Left hindlimb (tissue), 1 donor: ENCODE data around the gene EPB41L1.

ENCODE experiments used
- DNase-seq: peaks from one replicate; pipeline ENCODE4 v3.0.0-alpha.2; 2018

The EPB41L1 gene

DNA sequence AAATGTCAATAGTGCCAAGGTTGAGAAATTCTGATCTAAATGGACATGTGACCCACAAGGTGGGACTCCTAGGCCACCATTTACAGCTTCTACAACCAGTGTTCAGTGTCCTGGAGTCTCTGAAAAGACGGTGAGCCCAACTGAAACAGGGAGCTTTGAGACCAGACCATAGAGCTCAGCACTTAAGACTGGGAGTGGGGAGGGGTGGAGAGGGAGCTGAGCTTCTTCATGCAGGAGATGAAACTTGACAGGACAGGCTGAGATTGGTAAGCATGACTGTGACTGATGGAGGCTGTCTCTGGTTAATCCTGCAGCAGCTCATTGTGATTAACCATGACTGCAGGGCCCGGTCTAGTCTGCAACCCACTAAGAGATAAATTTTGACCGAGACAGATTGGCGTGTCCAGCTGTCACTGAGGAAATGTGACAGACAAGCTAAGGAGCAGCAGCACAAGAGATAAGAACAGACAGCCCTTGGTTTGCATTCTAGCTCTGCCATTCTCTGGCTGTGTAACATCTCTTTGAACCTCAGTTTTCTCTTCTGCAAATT, 80.3 kb downstream of the EPB41L1 start:
- no peak for DNase-seq

GRCh38 chr20:36235892-36236785, 81.6 kb downstream of the EPB41L1 start, which contains the start of gene AAR2:
Gene AAR2 (plus strand): TSS chr20:36236478. CDS start chr20:36239869, 3,391 bp downstream.
- peak; percentile 86 for DNase-seq

- no peak for DNase-seq
Measured at GRCh38 chr20:36236786-36237121, 82.2 kb downstream of the EPB41L1 start.

- DNase-seq: no peak
Measured at GRCh38 chr20:36237477-36237876, 82.9 kb downstream of the EPB41L1 start.

DNA sequence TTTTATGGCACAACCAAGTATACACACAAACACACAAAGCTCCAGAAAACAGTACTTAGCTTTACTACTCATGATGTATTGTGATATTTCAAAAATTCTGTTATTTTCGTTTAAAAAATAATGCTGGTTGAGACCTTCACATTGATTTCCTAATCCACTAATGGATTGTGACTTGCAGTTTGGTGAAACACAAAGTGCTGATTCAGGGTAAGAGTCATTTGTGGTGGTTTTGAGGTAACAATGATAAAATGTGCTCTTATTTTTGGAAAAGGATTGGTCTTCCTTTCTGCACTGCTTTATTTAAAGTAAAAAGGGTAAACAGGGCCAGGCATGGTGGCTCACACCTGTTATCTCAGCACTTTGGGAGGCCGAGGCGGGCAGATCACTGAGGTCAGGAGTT, 83.6 kb downstream of the EPB41L1 start:
- DNase-seq: no peak

GRCh38 chr20:36238760-36239159, 84.2 kb downstream of the EPB41L1 start:
- DNase-seq: no peak

DNA sequence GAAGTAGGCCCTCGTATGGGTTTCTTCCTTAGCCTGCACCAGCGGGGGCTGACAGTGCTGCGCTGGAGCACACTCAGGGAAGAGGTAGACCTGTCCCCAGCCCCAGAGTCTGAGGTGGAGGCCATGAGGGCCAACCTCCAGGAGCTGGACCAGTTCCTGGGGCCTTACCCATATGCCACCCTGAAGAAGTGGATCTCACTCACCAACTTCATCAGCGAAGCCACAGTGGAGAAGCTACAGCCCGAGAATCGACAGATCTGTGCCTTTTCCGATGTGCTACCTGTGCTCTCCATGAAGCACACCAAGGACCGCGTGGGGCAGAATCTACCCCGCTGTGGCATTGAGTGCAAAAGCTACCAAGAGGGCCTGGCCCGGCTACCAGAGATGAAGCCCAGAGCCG, 85.5 kb downstream of the EPB41L1 start:
- no peak for DNase-seq

- no peak for DNase-seq
Measured at GRCh38 chr20:36241678-36242077, 87.1 kb downstream of the EPB41L1 start.

DNA sequence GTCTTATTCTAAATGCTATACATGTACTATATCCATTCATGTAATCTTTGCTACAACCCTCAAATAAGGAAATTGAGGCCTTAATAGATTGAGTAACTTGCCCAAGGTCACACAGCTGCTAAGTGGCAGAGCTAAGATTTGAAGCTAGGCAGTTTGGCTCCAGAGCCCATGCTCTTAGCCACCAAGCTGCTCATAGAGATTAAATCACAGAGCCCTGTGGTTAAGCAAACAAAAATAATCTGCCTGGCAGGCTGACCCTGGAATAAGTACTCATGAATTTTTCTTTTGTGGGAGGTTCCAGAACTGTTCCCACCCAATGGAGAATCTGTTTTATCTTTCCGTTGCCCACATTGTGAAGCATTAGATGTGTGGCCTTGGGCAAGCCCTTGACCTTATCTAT, 89.2 kb downstream of the EPB41L1 start:
- DNase-seq: no peak

DNA sequence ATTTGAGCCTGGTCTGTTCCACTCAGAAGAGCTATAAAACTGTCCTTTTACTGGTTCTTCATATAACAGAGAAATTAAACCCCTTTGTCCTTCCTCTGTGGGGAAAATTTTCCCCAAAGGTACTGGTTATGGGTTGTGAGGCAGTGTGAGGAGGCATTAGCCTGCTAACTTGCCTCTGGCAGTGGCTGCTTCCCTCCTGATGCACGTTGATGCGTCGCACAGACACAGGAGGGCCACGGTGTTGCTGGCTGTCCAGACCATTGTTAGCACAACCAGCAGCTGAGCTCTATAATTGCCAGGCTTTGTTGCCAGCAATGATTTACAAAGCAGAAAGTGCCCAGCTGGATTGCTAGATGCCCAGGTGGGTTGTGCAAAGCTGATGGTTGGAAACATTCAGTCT, 91.9 kb downstream of the EPB41L1 start:
- DNase-seq: no peak

DNA sequence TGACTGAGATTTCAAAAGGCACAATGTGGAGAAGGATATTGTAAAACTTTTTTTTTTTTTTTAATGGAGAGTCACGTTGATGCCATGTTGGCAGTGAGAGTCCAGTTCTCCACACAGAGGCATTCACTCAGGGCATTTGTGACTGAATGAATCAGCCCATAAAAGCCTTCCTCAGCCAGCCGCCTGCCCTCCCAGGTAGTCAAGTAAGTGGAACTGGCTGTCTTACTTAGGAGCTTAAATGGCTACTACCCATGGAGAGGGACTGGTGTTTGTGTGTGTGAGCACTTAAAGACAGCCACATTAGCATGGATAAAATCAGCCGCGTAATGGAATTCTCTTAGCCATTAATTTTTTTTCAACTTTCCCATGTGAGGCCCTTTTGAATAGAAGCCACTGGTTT, 94.3 kb downstream of the EPB41L1 start:
- DNase-seq: no peak

DNA sequence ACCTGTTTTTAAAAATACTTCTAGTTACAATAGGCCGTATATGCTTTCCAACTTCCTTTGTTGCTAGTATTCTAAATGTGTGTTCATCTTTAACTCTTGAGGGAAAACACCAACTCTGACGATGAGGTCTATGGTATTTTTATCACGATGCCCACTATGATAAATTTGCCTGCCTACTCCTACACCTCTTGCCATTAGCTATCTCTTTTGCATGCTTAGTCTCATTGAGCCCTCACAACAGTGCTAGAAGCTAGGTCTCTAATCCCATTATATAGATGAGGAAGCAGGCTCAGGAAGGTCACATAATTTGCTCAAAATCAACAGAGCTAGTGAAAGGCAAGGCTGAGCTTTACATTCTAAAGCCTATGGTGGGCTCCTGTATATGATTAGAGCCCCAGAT, 94.9 kb downstream of the EPB41L1 start:
- DNase-seq: no peak

DNA sequence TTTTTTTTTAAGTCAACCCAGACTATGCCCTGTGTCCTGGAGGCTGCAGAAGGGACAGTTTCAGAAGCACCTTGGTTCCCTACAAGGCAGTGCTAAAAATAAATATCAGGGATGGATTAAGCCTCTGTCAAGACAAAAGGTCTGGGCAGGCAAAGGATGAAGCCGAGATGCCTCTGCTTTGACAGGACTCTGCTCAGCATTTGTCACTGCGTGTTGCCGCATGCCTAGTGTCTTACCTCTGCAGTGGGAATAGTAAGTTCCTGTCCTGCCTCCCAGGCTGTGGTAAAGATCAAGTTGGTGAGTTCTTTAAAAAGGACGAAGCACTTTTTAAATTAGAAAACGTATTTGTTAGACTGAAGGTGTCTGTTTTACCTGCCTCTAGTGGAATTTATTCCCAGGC, 96.9 kb downstream of the EPB41L1 start:
- no peak for DNase-seq

DNA sequence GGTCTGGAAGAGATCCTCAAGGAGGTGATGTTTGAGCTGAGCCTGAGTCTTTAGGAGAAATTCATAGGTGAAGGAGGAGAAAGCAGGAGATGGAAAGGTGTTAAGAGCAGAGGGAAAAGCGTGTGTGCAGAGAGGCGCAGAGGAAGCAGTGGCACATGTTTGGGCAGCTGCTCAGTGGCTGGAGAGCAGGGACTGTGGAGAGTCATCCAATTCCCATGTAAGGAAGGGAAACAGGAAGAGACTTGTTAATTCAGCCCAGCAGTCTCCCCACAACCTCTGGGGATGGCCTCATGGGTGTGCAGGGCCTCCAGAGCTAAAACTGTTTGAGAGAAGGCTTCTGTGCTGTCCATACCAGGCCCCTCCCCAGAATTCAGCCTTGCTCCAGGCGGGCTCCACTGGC, 98.0 kb downstream of the EPB41L1 start:
- no peak for DNase-seq

DNA sequence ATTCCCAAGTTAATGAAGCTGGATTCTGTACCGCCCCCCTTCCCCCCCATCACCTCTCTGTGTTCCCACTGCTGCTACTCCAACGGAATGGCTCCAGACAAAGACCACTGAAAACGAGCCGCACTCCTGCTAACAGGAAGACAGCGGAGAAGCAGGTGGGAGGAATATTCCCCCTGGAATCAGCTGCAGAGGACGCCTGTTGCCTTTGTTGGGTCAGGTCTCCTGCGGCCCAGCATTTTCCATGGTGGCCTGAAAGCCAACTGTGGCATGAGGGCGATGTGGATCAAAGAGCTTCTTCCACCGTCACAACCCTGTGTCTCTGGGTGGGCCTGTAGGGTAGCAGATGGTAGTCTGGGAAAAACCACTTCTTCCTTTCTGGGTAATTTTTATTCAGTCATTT, 98.5 kb downstream of the EPB41L1 start:
- DNase-seq: no peak

- no peak for DNase-seq
Measured at GRCh38 chr20:36254076-36254475, 99.5 kb downstream of the EPB41L1 start.

DNA sequence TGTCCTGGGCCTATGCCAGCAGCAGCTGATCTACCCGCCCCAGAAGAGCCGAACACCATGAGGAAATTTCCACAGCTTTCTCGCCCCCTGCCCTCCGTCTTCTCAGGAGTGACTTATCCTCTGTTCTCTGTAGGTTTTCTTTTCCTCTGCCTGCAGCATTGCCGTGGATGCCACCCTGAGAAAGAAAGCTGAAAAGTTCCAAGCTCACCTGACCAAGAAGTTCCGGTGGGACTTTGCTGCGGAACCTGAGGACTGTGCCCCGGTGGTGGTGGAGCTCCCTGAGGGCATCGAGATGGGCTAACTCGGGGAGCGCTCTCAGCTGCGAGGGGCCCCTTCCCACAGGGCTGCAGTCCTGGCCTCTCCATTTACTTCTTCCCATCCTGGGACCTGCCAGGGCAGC, 100.9 kb downstream of the EPB41L1 start:
- no peak for DNase-seq

DNA sequence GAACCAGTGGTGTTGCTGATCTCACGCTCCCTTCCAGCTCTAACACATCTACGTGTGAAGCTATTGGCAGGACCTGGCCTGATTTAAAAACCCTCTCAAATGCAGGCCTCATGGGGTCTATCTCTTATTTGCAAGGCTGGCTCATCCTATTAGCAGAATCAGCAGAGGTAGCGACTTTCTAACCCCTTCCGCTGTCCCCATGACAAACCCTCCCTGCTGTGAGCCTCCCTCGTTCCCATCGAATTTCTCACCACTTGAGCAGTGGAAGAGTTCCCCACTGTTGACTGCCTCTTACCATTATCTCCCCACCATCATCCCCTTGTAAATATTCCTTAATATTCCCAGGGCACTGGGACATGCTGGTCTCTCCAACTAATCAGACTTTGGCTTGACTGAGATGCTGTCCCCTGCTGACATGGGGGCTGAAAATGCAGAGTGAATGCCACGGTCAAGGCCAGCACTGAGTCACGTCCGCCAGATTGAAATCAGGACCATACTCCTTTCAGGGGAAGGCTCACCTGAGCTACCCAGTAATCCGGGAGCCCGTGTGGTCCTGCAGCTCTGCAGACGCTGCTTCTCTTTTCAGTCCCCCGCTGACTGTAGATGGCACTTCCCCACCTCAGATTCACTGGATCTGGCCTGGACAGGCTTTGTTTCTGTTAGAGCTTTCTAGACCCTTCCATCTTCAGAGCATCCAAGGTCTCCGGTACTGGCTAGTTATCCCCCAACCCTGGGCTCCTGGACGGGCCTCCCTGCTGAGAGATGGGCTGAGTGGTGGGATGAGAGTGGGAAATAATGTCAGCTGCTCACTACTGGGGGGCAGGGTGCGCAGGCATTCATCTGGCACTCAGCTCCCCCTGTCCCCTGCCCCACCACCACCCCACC, 104.9 kb downstream of the EPB41L1 start:
- DNase-seq: no peak

- DNase-seq: no peak
Measured at GRCh38 chr20:36260316-36260715, 105.8 kb downstream of the EPB41L1 start.

GRCh38 chr20:36261389-36262105, 107.0 kb downstream of the EPB41L1 start:
- no peak for DNase-seq

DNA sequence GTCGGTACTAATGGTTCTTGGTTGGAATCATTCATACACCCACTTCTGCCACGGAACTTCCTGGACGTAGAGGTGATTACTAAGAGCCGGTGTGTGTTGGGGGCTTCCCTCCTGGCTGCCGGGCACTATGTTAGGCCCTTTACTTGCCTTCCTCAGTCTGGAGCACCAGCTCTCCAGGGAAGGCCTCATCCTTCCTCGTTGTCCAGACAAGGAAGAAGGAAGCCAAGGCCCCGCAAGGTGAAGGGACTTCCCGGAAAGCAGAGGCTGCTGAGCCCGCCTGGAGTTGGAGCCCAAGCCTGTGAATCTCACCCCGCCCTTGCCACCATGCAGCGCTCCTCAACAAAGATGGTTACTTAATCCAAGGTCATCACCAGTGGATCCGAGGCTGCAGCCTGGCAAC, 107.9 kb downstream of the EPB41L1 start:
- no peak for DNase-seq

- no peak for DNase-seq
Measured at GRCh38 chr20:36264426-36265246, 110.1 kb downstream of the EPB41L1 start.
